HG03025 (cell line): Measurements from ENCODE around the gene GRK3.
"Not testable (repeated sequence)": the region's sequence is repeated elsewhere in the genome, so short reads cannot be mapped to it uniquely, and the experiment has no call there.

Experiments
- ATAC-seq: cut with Tn5 transposase; IDR thresholded peaks from one replicate; pipeline ENCODE4 v1.9.1; 2021; ENCODE audit warnings: mild to moderate bottlenecking, moderate library complexity; ENCODE audit not compliant: unreplicated experiment, low FRiP score

Gene GRK3

GRCh38 chr22:25548866-25549464, 15.5 kb upstream of the GRK3 start:
- no peak for ATAC-seq

- ATAC-seq: no peak
Measured at GRCh38 chr22:25551396-25551795, 13.1 kb upstream of the GRK3 start.

GRCh38 chr22:25552405-25552804, 12.1 kb upstream of the GRK3 start:
- ATAC-seq: not testable (repeated sequence)

- no peak for ATAC-seq
Measured at GRCh38 chr22:25553131-25553530, 11.3 kb upstream of the GRK3 start.

GRCh38 chr22:25554238-25554671, 10.2 kb upstream of the GRK3 start:
- ATAC-seq: no peak

- ATAC-seq: no peak
Measured at GRCh38 chr22:25554689-25555088, 9.8 kb upstream of the GRK3 start.

- ATAC-seq: no peak
Measured at GRCh38 chr22:25555586-25555985, 8.9 kb upstream of the GRK3 start.

- no peak for ATAC-seq
Measured at GRCh38 chr22:25557218-25557617, 7.3 kb upstream of the GRK3 start.

- ATAC-seq: no peak
Measured at GRCh38 chr22:25558341-25558740, 6.1 kb upstream of the GRK3 start.

GRCh38 chr22:25559910-25560309, 4.6 kb upstream of the GRK3 start:
- not testable (repeated sequence) for ATAC-seq

- ATAC-seq: not testable (repeated sequence)
Measured at GRCh38 chr22:25561182-25561581, 3.3 kb upstream of the GRK3 start.

- ATAC-seq: not testable (repeated sequence)
Measured at GRCh38 chr22:25561927-25562326, 2.5 kb upstream of the GRK3 start.

GRCh38 chr22:25562966-25563760, 1.3 kb upstream of the GRK3 start:
- ATAC-seq: not testable (repeated sequence)

GRCh38 chr22:25563761-25564319, 635 bp upstream of the GRK3 start:
- no peak for ATAC-seq

- ATAC-seq: peak; percentile 14
Measured at GRCh38 chr22:25564979-25565677, 653 bp downstream of the GRK3 start.

- no peak for ATAC-seq
Measured at GRCh38 chr22:25566186-25566897, 1.9 kb downstream of the GRK3 start.

GRCh38 chr22:25566898-25567235, 2.4 kb downstream of the GRK3 start:
- ATAC-seq: no peak

- ATAC-seq: no peak
Measured at GRCh38 chr22:25567251-25567675, 2.8 kb downstream of the GRK3 start.

- not testable (repeated sequence) for ATAC-seq
Measured at GRCh38 chr22:25568066-25568465, 3.6 kb downstream of the GRK3 start.

GRCh38 chr22:25569361-25569760, 4.9 kb downstream of the GRK3 start:
- no peak for ATAC-seq

- no peak for ATAC-seq
Measured at GRCh38 chr22:25569983-25570382, 5.5 kb downstream of the GRK3 start.
